K562 (cell line): ENCODE measurements around the gene ECT2.
A peak's percentile ranks its signal among the peaks of the same experiment; 100 is the strongest.

Experiments used
- ELF4 ChIP-seq: fragments of 450-650 bp; formaldehyde crosslinking; IDR thresholded peaks from 2 replicates; pipeline ENCODE4 v1.4.0; 2022; ENCODE audit warnings: missing genetic modification characterization
- GTF2A2 ChIP-seq: IDR thresholded peaks from 2 replicates; pipeline ENCODE4 v1.6.1; 2016; ENCODE audit warnings: mild to moderate bottlenecking, missing genetic modification characterization, missing compliant biosample characterization
- HDGF ChIP-seq: fragments of 450-650 bp; IDR thresholded peaks from 2 replicates; pipeline ENCODE4 v1.6.1; 2016
- NEUROD1 ChIP-seq: fragments of 150-350 bp; IDR thresholded peaks from 2 replicates; pipeline ENCODE4 v1.6.1; 2014; ENCODE audit warnings: borderline replicate concordance, low read length, low read depth; ENCODE audit not compliant: partially characterized antibody
- POLR2A ChIP-seq: fragments of 450-650 bp; conservative IDR thresholded peaks from 2 replicates; pipeline ENCODE4 v1.6.1; 2016
- SETDB1 ChIP-seq: IDR thresholded peaks from one replicate; pipeline ENCODE4 v1.6.1; 2012; ENCODE audit warnings: low read length, control low read depth, inconsistent platforms
- ZBTB34 ChIP-seq: fragments of 250-450 bp; sonication (Bioruptor Pico); IDR thresholded peaks from 2 replicates; pipeline ENCODE4 v1.8.0; 2021; ENCODE audit warnings: mild to moderate bottlenecking, moderate library complexity
- ZNF311 ChIP-seq: fragments of 250-450 bp; sonication (Bioruptor Pico); IDR thresholded peaks from 2 replicates; pipeline ENCODE4 v1.4.0; 2020; ENCODE audit warnings: mild to moderate bottlenecking, moderate library complexity
- ZNF766 ChIP-seq: fragments of 200-800 bp; sonication (Bioruptor generic); conservative IDR thresholded peaks from 2 replicates; pipeline ENCODE4 v1.6.1; 2016; ENCODE audit warnings: missing genetic modification characterization, missing compliant biosample characterization
- TF ChIP-seq, protein P1 (sequence below), 3 experiments: IDR thresholded peaks in 2 of 3; conservative IDR thresholded peaks in 1 of 3; 2 replicates each; pipeline ENCODE4 v1.5.1; 2011 to 2012; ENCODE audit warnings: low read length in 3 of 3, mild to moderate bottlenecking in 3 of 3, control low read depth in 2 of 3, improper control_type of control experiment in 1 of 3, inconsistent platforms in 1 of 3, low read depth in 1 of 3, mixed read lengths in 1 of 3, moderate library complexity in 1 of 3; ENCODE audit not compliant: insufficient read depth in 2 of 3
- TF ChIP-seq, protein P2 (sequence below): fragments of 200-800 bp; sonication (Bioruptor generic); IDR thresholded peaks from 2 replicates; pipeline ENCODE4 v1.6.1; 2016; ENCODE audit warnings: missing genetic modification characterization, missing compliant biosample characterization
- TF ChIP-seq, protein P3 (sequence below): IDR thresholded peaks from 3 replicates; pipeline ENCODE4 v1.6.1; 2011; ENCODE audit warnings: borderline replicate concordance, mild to moderate bottlenecking, moderate library complexity; ENCODE audit not compliant: insufficient read length; ENCODE audit errors: extremely low read depth

GRCh38 chr3:172846103-172846561 is 95.6 kb downstream of the ECT2 start:
- TF ChIP-seq GTF2A2 (tag) (no peak), NEUROD1 (no peak), SETDB1 (no peak), ELF4 (CRISPR knock-in tag) (no peak), ZNF311 (no peak), HDGF (no peak), POLR2A (no peak), ZNF766 (peak; percentile 62), ZBTB34 (CRISPR knock-in tag) (no peak)
- TF ChIP-seq, protein P1, sequence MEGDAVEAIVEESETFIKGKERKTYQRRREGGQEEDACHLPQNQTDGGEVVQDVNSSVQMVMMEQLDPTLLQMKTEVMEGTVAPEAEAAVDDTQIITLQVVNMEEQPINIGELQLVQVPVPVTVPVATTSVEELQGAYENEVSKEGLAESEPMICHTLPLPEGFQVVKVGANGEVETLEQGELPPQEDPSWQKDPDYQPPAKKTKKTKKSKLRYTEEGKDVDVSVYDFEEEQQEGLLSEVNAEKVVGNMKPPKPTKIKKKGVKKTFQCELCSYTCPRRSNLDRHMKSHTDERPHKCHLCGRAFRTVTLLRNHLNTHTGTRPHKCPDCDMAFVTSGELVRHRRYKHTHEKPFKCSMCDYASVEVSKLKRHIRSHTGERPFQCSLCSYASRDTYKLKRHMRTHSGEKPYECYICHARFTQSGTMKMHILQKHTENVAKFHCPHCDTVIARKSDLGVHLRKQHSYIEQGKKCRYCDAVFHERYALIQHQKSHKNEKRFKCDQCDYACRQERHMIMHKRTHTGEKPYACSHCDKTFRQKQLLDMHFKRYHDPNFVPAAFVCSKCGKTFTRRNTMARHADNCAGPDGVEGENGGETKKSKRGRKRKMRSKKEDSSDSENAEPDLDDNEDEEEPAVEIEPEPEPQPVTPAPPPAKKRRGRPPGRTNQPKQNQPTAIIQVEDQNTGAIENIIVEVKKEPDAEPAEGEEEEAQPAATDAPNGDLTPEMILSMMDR (IDR thresholded peaks at IDR 0.05 in 2 of 3, conservative IDR thresholded peaks at IDR 0.05 in 1 of 3; ENCODE audit: insufficient read depth in 2 of 3, low read depth in 1 of 3, low read length in 3 of 3): no peak
- TF ChIP-seq, protein P2, sequence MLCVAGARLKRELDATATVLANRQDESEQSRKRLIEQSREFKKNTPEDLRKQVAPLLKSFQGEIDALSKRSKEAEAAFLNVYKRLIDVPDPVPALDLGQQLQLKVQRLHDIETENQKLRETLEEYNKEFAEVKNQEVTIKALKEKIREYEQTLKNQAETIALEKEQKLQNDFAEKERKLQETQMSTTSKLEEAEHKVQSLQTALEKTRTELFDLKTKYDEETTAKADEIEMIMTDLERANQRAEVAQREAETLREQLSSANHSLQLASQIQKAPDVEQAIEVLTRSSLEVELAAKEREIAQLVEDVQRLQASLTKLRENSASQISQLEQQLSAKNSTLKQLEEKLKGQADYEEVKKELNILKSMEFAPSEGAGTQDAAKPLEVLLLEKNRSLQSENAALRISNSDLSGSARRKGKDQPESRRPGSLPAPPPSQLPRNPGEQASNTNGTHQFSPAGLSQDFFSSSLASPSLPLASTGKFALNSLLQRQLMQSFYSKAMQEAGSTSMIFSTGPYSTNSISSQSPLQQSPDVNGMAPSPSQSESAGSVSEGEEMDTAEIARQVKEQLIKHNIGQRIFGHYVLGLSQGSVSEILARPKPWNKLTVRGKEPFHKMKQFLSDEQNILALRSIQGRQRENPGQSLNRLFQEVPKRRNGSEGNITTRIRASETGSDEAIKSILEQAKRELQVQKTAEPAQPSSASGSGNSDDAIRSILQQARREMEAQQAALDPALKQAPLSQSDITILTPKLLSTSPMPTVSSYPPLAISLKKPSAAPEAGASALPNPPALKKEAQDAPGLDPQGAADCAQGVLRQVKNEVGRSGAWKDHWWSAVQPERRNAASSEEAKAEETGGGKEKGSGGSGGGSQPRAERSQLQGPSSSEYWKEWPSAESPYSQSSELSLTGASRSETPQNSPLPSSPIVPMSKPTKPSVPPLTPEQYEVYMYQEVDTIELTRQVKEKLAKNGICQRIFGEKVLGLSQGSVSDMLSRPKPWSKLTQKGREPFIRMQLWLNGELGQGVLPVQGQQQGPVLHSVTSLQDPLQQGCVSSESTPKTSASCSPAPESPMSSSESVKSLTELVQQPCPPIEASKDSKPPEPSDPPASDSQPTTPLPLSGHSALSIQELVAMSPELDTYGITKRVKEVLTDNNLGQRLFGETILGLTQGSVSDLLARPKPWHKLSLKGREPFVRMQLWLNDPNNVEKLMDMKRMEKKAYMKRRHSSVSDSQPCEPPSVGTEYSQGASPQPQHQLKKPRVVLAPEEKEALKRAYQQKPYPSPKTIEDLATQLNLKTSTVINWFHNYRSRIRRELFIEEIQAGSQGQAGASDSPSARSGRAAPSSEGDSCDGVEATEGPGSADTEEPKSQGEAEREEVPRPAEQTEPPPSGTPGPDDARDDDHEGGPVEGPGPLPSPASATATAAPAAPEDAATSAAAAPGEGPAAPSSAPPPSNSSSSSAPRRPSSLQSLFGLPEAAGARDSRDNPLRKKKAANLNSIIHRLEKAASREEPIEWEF (CRISPR knock-in tag): no peak
- TF ChIP-seq, protein P3, sequence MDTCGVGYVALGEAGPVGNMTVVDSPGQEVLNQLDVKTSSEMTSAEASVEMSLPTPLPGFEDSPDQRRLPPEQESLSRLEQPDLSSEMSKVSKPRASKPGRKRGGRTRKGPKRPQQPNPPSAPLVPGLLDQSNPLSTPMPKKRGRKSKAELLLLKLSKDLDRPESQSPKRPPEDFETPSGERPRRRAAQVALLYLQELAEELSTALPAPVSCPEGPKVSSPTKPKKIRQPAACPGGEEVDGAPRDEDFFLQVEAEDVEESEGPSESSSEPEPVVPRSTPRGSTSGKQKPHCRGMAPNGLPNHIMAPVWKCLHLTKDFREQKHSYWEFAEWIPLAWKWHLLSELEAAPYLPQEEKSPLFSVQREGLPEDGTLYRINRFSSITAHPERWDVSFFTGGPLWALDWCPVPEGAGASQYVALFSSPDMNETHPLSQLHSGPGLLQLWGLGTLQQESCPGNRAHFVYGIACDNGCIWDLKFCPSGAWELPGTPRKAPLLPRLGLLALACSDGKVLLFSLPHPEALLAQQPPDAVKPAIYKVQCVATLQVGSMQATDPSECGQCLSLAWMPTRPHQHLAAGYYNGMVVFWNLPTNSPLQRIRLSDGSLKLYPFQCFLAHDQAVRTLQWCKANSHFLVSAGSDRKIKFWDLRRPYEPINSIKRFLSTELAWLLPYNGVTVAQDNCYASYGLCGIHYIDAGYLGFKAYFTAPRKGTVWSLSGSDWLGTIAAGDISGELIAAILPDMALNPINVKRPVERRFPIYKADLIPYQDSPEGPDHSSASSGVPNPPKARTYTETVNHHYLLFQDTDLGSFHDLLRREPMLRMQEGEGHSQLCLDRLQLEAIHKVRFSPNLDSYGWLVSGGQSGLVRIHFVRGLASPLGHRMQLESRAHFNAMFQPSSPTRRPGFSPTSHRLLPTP: no peak
